Measurements from ENCODE around the gene GRIA4.

- TF ChIP-seq, protein P1, sequence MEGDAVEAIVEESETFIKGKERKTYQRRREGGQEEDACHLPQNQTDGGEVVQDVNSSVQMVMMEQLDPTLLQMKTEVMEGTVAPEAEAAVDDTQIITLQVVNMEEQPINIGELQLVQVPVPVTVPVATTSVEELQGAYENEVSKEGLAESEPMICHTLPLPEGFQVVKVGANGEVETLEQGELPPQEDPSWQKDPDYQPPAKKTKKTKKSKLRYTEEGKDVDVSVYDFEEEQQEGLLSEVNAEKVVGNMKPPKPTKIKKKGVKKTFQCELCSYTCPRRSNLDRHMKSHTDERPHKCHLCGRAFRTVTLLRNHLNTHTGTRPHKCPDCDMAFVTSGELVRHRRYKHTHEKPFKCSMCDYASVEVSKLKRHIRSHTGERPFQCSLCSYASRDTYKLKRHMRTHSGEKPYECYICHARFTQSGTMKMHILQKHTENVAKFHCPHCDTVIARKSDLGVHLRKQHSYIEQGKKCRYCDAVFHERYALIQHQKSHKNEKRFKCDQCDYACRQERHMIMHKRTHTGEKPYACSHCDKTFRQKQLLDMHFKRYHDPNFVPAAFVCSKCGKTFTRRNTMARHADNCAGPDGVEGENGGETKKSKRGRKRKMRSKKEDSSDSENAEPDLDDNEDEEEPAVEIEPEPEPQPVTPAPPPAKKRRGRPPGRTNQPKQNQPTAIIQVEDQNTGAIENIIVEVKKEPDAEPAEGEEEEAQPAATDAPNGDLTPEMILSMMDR (IDR thresholded peaks at IDR 0.05) = no peak
- TF ChIP-seq POLR2A (IDR thresholded peaks at IDR 0.05) = no peak
These were observed 214.7 kb downstream of the GRIA4 start for GRCh38 chr11:105824457-105825013.

Measured in uterus (tissue), 2 donors.